ENCODE measurements around the gene SPATA24.
"Not testable (repeated sequence)": the region's sequence is repeated elsewhere in the genome, so short reads cannot be mapped to it uniquely, and the experiment has no call there.

The SPATA24 gene

DNA sequence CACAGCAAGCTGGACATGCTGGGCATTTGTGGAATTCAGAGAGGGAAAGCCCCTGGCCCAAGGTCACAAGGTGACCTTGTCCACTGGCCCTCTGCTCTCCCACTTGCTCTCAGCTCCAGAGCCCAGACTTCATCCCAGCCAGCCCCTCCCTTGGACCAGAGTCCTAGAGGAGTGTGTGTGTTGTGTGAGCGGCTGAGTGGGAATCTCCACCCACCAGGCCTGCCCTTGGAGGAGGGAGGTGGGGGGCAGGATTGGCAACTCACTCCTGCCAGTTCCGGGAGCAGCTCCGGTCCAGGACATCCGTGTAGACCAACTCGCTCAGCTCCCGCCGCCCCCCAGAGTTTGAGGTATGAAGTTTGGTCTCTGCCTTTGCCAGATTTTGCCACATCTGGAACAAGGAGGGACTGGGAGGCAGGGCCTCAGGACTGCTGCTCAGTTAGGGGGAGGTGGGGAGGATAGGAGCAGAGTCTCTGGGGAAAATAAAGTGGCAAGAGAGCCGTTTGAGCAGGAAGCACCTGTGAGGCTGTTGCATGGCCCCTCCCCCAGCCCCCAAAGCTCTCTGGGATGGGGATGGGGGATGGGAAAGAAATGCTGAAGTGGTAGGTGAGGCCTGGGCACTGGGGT is 15.6 kb downstream of the SPATA24 start:
- ChIA-PET CTCF (interaction anchor here (0.7 to 0.9 kb wide), 2 partner anchors 19 to 31 kb away, joined by 3 to 5 read pairs; no protein-coding TSS in a partner anchor), POLR2A (ENCODE audit: low non-redundant PET) (interaction anchor here (0.6 kb wide), 1 partner anchor 40 kb away, joined by 3 read pairs; no protein-coding TSS in a partner anchor)
- TF ChIP-seq, protein P1, sequence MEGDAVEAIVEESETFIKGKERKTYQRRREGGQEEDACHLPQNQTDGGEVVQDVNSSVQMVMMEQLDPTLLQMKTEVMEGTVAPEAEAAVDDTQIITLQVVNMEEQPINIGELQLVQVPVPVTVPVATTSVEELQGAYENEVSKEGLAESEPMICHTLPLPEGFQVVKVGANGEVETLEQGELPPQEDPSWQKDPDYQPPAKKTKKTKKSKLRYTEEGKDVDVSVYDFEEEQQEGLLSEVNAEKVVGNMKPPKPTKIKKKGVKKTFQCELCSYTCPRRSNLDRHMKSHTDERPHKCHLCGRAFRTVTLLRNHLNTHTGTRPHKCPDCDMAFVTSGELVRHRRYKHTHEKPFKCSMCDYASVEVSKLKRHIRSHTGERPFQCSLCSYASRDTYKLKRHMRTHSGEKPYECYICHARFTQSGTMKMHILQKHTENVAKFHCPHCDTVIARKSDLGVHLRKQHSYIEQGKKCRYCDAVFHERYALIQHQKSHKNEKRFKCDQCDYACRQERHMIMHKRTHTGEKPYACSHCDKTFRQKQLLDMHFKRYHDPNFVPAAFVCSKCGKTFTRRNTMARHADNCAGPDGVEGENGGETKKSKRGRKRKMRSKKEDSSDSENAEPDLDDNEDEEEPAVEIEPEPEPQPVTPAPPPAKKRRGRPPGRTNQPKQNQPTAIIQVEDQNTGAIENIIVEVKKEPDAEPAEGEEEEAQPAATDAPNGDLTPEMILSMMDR (conservative IDR thresholded peaks at IDR 0.05; ENCODE audit: low read depth) = no peak
- DNase-seq (ENCODE audit: low spot score) = no peak
- peak overlapping the region; percentile 45 for H3K27ac ChIP-seq

DNA sequence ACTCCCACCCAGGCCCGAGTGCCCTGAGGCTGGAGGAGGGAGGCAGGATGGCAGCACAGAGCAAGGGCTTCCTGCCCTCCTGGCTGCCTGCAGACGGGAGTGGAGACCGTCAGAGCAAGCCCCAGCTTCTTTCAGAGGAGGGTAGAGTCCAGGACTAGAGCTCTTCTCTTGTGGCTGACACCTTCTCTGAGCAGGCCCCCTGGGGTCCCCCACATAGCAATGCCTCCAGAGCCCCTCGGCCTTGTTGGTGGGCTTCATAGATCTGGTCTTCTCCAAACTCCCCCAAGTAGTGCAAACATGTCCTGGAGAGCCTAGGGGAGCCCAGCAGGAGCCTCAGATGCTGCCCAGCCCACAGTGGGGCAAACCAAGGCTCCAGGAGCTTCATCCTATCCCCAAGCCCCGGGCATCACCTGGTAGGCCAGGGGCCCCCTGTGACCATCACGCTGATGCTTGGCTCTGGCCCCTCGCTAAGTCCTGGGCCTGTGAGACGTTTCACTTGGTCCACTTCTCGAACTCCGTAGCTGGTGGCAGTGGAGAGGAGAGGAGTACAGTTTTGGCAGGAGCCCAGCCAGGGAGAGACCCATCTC is 16.2 kb downstream of the SPATA24 start:
- CTCF ChIA-PET = interaction anchor here (0.5 to 0.9 kb wide), 3 partner anchors 18 to 34 kb away, joined by 3 to 5 read pairs (median 4); no protein-coding TSS in a partner anchor
- POLR2A ChIA-PET (ENCODE audit: low non-redundant PET) = no interaction called here
- TF ChIP-seq, protein P1 (conservative IDR thresholded peaks at IDR 0.05; ENCODE audit: low read depth) = no peak
- DNase-seq (ENCODE audit: low spot score) = no peak
- peak overlapping the region; percentile 45 for H3K27ac ChIP-seq

DNA sequence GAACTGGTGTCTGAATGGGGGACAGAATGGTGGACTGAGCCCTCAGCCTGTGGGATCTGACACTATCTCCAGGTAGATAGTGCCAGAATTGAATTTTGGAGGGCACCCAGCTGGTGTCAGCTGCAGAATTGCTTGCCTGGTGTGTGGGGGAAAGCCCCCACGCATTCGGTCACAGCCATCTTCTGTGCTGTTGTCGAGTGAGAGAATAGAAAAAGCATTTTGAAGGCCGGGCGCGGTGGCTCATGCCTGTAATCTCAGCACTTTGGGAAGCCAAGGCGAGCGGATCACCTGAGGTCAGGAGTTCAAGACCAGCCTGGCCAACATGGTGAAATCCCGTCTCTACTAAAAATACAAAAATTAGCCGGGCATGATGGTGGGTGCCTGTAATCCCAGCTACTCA is 16.9 kb downstream of the SPATA24 start:
- POLR2A ChIA-PET (ENCODE audit: low non-redundant PET); DNase-seq (ENCODE audit: low spot score): not testable (repeated sequence)
- CTCF ChIA-PET = interaction anchor here (0.9 kb wide), 1 partner anchor 18 kb away, joined by 3 read pairs; no protein-coding TSS in a partner anchor
- peak overlapping the region; percentile 68 for H3K27ac ChIP-seq

DNA sequence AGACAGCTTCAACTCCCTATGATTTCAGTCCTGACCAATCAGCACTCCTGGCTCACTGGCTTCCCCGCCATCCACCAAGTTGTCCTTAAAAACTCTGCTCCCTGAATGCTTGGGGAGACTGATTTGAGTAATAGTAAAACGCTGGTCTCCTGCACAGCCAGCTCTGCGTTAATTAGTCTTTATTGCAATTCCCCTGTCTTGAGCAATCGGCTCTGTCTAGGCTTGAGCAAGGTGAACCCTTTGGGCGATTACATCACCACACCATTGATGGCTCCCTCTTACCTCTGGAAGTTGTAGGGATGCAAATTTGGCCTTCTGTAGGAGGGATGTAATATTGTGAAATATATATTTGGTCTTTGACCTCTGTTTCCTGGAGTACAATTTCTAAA is 17.8 kb downstream of the SPATA24 start:
- ChIA-PET CTCF (interaction anchor here (0.6 to 0.7 kb wide), 2 partner anchors 58 to 59 kb away, joined by 3 read pairs; no protein-coding TSS in a partner anchor), POLR2A (ENCODE audit: low non-redundant PET) (interaction anchor here (0.6 kb wide), 1 partner anchor 672 kb away, joined by 4 read pairs; no protein-coding TSS in a partner anchor)
- TF ChIP-seq, protein P1 (conservative IDR thresholded peaks at IDR 0.05; ENCODE audit: low read depth) = no peak
- peak; percentile 57 for DNase-seq (ENCODE audit: low spot score)
- peak overlapping the region; percentile 68 for H3K27ac ChIP-seq

DNA sequence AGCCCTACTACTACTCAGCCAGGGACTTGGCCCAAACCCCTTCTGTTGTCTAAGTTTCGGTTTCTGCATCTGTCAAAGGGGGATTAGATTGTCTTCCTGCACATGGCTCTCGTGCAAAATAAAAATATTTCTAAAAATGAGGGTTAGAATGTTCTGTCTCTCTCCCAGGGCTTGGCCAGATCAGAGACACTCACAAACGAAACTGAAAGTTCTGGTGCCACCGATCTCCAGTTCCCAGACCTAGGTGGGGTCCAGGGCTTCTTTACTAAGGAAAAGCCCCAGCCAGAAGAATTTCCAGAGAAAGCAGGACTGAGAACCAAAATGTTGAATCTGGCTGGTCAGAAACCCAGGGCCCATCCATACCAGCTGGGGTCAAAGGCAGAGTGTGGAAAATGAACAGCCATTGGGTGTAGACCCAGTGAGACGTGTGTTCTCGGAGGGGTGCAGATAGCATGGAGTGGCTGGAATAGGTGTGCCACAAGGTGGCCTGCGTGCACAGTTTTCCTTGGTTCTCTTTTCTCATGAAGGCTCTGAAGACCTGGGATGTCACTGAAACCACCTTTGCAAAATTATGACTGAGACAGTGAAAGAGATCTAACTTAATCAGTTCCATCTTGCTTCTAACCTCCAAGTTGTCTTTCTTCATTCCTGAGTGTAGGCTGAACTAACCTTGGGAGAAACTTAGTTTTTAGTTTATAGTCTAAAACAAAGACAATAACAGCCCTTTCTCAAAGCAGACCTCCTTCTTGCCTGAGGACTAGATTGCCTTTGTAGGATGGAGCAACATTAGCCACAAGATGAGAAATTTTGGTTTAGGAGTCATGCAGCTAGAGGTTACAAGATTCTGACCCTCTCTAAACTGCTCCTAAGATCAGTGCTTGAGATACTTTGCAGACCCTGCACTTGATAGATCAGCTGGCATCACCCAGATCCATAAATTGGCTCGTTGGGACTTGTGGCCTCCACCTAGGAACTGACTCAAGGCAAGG is 18.5 kb downstream of the SPATA24 start:
- H3K27ac ChIP-seq = peak overlapping the region; percentile 68
- no peak for DNase-seq (ENCODE audit: low spot score)
- TF ChIP-seq, protein P1 (conservative IDR thresholded peaks at IDR 0.05; ENCODE audit: low read depth) = no peak
- ChIA-PET POLR2A (ENCODE audit: low non-redundant PET) (interaction anchor here (0.6 kb wide), 1 partner anchor 671 kb away, joined by 4 read pairs; no protein-coding TSS in a partner anchor), CTCF (interaction anchor here (0.6 to 0.8 kb wide), 3 partner anchors 57 to 128 kb away, joined by 3 read pairs; no protein-coding TSS in a partner anchor)

DNA sequence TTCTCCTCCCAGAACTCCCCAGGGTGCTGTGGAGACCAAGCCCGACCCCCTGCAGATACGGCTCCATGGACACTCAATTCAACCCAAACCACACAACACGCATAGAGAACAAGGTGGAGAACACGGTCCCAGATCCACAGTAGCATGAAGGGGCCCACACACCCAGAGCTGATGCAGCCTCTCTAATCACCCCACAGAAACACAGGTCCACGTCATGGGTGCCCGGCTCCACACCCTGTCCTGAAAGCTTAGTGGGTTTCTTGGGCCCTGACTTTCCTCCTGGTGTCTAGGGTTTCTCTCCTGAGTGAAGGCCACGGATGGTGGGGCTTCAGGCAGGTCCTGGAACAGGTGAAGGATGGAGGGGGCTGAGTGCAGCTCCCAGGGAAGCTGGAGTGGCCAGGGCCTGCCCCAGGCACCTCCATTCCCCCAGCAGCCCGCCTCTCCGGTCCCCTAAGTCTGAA is 19.3 kb downstream of the SPATA24 start:
- ChIA-PET CTCF (interaction anchor here (0.8 kb wide), 1 partner anchor 129 kb away, joined by 3 read pairs; no protein-coding TSS in a partner anchor), POLR2A (ENCODE audit: low non-redundant PET) (no interaction called here)
- peak overlapping the region; percentile 68 for H3K27ac ChIP-seq
- TF ChIP-seq, protein P1 (conservative IDR thresholded peaks at IDR 0.05; ENCODE audit: low read depth) = no peak
- DNase-seq (ENCODE audit: low spot score) = no peak

All from RWPE1 (cell line).